HG03175 (cell line): ENCODE measurements around the gene ZDHHC14.
"Not testable (repeated sequence)": the region's sequence is repeated elsewhere in the genome, so short reads cannot be mapped to it uniquely, and the experiment has no call there.

ENCODE experiments used
- ATAC-seq: cut with Tn5 transposase; IDR thresholded peaks from one replicate; pipeline ENCODE4 v1.9.1; 2021; ENCODE audit warnings: mild to moderate bottlenecking, moderate library complexity; ENCODE audit not compliant: unreplicated experiment

The ZDHHC14 gene

DNA sequence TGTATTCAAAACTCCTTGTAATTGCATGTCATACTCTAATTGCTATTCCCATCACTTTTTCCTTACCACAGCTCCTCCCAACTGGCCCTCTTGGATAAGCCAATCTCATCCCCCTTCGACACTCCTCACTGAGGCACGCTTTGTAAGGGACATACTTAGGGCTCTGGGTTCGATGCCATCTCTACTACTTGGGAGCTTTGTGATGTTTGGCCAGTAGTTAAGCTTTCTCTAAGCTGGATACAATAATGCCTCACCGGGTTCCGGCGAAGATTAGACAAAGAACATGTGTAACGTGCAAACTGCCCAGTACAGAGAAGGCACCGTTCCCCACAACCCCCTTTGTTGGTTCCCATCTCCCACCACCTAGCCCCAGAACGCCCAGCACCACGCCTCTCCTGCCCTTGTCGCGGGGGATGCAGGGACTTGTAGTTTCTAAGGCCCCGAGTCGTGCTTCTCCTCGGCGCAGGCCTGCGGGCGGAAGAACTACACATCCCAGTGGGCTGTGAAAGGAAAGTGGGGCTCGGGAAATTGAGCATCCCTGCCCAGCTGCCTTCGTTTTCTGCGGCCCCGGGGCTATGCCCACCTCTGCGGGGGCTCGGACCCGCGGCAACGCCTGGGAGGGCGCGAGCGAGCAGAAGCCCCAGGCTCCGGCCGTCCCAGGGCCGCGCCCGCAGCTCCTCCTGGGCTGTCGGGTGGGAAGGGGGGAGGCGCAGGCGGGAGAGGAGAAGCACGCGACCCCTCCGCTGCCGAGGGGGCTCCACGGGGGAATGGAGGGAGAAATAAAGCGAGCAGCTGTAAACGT, 1.1 kb upstream of the ZDHHC14 start:
- peak; percentile 74 for ATAC-seq

DNA sequence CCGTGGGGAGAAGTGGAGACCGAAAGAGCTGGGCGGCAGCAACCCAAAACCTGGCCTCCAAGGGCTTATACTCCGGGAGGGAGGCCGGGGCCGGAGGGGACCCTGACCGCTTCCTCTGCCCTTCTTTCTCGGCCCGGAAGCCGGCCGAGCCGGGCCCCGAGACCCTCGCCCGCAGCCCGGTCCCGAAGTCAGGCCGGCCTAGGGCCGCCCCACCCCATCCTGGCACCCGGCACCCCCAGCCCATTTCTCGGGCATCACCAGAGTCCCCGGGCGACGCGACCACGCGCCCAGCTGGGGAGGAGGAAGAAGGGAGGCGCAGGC, 572 bp upstream of the ZDHHC14 start:
- ATAC-seq: peak; percentile 8

DNA sequence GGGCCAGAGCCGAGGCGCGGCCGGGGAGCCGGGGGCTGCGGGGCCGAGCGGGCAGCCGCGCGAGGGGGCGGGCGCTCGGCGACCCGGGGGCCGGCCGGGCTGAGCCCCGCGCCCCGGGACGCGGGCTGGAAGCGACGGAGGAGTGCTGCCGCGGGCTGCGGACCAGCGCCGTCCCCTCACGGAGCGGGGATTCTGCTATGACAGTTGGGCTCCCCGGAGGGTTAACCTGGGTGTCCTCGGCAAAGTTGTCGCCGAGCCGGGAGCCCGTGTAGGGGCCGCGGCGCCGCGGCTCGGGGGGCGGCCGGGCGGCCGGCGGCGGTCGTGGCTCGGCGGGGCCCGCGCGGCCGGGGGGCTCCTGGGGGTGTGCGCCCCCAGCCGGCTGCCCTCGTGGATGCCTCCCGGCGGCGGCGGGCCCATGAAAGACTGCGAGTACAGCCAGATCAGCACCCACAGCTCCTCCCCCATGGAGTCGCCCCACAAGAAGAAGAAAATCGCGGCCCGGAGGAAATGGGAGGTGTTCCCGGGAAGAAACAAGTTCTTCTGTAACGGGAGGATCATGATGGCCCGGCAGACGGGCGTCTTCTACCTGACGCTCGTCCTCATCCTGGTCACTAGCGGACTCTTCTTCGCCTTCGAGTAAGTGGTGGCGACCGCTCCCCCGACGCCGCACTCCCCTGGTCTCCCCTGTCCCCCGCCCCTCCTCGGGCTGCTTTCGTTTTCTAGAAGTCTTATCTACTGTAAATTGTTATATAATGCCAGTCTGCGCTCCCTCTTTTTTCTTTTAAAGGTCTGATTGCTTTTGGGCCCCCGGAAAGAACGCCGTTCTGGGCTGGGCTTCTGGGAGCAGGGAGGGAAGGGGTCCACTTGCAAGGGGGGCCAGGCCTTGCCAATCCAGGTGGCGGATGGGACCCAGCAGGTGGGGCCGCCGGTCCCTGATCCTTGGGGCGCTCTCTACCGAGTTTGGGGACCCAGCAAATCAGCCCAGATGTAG, 936 bp downstream of the ZDHHC14 start:
- peak; percentile 23 for ATAC-seq

DNA sequence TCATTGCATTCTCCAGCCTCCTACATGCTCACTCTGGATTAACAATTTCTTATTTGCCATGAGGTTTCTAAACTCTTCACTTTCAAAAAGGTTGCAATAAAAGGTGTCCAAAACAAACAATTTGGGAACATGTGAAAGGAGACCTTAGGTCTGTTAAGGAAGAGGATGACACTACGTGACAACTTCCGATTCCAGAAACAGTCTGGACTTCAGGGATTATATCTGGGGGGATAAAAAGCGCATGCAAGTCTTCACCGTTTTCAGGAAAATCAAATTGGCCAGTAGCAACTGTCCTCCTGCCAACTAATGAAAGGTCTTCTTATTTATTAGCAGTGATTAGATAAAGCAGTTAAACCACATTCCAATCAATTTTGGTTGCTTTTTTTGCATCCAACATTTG, 1.8 kb downstream of the ZDHHC14 start:
- no peak for ATAC-seq

DNA sequence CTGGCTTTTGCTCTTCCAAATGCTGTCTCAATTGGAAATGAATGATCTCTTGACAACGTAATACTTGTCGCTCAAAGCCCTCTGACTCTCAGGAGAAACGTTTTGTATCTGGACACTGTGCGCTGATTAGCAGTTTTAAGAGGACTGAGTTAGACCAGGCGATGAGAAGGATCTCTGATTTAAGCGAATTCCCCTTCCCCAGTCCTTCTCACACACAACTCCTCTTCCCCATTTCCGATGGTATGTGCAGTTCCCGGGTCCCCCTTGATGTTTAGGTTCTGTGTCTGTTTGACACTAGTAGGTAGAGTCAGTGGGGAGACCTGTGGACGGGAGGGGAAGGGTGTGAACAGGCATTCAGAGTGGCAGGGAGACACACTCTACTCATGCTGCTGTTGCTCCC, 2.5 kb downstream of the ZDHHC14 start:
- ATAC-seq: no peak

DNA sequence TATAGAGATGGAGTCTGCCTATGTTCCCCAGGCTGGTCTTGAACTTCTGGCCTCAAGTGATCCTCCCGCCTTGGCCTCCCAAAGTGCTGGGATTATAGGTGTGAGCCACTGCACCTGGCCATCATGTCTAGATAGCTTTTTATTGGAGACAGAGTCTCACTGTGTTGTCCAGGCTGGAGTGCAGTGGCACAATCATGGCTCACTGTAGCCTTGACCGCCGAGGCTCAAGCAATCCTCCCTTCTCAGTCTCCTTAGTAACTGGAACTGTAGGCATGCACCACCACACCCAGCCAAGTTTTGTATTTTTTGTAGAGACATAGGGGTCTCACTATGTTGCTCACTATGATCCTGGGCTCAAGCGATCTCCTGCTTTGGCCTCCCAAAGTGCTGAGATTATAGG, 4.0 kb downstream of the ZDHHC14 start:
- not testable (repeated sequence) for ATAC-seq

DNA sequence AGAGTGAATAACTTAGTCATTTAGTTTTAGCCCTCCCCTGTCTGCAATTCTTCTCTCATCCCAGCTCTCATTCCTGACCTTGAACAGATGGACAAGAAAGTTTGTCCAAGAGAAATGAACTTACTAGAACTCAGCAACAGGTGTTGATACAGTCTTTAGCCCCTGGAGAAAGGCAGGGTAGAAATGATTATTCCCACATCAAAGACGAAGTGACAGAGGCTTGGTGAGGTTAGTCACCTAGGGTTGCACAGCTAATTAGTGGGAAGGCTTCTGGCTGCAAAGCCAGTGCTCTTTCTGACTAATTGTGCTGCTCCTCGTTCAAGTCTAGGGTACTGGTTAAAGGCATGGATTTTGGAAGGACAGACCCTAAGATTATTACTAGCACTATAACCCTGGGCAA, 4.5 kb downstream of the ZDHHC14 start:
- no peak for ATAC-seq

DNA sequence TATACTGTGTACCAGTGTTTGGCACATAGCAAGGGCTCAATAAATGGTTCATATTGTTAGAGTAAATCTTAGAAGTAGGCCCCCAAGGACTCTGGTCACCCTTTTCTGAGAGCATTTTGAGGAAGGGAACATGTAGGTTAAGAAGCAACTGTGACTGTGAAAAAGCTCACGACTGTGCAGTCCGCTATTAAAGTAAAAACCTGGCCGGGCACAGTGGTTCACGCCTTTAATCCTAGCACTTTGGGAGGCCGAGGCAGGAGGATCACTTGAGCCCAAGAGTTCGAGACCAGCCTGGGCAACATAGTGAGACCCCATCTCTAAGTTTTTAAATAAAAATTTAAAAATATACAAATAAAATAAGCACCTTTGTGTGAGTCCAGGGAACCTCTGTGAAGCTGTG, 5.0 kb downstream of the ZDHHC14 start:
- ATAC-seq: no peak

DNA sequence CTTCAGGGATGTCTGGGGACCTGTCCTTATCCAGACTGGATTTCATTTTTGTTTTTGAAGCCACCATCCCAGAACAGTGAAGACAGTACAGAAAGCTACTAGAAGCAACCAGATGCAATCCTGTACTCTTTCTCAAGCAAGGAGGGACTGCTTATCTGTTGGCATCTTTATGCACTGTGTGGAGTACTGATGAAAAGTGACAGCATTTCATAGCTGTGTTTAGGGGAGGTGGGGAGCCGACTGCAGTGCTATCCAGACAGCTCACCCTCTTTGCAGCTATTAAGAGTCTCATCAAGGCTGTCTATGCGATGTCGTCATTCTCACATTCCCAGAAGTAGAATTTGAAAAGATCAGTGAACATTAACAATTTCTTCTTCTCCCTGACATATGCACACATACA, 5.5 kb downstream of the ZDHHC14 start:
- ATAC-seq: no peak

DNA sequence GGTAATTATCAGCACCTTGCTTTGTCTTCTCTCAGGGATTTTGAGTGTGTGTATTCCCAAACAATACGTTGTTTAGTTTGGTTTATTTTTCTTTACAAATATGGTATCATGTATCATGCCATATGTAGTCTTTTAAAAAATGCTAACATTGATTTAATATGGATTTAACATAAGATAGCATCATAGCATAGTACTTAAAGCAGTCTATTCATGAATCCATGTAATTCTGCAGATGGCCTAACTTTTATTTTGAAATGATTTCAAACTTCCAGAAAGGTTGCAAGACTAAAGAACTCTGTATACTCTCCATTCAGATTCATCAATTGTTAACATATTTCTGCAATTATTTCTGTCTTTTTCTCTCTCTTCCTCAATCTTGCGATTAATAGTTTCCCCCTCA, 7.9 kb downstream of the ZDHHC14 start:
- ATAC-seq: no peak

DNA sequence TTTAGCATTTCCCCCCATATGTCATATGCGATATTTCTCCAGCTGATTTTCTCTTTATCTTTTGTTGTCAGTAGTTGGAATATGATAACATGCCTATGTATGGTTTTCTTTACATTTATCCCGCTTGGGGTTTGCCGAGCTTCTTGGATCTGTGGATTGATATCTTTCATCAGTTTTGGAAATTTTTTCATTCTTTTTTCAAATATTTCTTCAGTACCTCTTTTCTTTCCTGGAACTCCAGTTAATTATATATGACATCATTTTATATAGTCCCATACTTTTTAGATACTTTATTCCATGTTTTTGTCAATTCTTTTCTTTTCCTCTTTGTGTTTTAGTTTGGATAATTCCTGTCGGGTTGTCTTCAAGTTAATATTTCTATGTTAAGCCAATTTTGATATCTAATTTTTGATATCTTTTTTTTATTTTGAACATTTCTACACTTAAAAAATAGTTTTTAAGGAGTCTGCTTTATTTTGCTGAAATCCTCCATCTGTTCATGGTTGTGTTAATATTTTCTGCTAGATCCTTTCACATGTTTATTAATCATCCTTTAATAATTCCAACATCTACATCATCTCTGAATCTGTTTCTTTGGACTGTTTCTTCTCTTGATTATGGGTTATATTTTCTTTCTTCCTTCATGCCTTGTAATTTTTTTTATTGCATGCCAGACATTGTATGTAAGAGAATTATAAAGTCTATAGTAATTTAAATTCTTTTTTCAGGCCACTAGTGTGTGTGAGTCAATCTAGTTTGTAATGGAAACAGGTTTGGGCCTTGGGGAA, 9.5 kb downstream of the ZDHHC14 start:
- no peak for ATAC-seq

DNA sequence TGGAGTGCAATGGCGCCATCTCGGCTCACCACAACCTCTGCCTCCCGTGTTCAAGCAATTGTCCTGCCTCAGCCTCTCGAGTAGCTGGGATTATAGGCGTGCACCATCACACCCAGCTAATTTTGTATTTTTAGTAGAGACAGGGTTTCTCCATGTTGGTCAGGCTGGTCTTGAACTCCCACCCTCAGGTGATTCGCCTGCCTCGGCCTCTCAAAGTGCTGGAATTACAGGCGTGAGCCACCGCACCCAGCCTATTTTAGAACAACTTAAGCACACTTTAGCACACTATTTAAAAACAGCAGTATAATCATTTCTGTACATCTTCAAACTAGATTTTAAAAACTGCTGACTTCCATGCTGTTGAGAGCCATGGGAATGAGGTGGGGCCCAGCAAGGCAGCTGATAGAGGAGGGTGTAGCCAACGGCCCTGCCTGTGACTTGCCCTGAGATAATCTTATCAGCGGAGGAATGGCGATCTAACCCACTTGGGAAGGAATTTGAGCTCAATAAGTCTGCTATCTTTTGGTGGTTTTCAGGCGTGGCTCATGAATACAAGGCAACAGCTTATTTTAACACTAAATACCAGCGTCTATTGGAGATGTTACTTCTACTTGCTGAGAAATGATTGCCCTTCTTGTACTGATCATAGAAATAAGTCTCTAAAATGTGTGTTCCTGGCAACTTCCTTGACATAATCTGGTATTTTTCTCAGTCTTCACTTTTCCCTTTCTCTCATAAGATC, 12.1 kb downstream of the ZDHHC14 start:
- ATAC-seq: no peak

DNA sequence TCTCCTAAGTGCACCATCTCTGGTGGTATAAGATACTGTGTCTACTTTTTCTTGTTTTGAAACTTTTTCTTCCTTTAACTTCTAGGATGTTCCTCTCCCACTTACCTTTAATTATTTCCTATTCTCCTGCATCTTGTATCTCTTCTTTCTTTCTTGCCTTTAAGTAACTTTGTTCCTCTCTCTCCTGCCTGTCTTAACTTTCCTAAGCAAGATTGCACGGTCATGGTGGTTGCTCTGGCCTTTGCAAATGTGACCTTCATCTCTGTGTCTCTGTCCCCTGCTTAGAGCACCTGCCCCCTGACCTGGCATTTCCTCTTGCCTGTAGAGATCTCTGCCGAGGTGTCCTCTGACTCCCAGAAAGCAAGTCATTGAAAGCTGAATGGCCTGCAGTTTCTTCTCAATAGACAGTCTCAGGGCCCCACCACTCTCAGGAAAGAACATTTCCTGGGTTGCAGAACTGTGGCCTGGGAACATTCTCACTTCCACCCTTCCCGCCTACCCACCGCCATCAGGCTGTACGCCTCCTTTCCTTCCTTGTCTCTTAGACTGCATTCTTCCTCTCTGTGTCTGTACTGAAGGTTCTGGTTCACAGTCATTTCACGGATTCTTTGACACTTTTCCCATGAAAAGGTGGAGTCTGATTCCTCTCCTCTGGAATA, 12.8 kb downstream of the ZDHHC14 start:
- ATAC-seq: no peak

DNA sequence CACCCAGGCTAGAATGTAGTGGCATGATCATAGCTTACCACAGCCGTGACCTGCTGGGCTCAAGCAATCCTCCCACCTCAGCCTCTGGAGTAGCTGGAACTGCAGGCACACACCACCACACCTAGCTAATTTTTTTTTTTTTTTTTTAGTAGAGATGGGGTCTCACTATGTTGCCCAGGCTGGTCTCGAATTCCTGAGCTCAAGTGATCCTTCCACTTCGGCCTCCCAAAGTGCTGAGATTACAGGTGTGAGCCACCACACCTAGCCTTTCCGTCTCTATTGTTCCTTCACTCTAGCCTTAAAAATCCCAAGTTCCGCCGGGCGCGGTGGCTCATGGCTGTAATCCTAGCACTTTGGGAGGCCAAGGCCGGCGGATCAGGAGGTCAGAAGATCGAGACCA, 14.2 kb downstream of the ZDHHC14 start:
- ATAC-seq: not testable (repeated sequence)

DNA sequence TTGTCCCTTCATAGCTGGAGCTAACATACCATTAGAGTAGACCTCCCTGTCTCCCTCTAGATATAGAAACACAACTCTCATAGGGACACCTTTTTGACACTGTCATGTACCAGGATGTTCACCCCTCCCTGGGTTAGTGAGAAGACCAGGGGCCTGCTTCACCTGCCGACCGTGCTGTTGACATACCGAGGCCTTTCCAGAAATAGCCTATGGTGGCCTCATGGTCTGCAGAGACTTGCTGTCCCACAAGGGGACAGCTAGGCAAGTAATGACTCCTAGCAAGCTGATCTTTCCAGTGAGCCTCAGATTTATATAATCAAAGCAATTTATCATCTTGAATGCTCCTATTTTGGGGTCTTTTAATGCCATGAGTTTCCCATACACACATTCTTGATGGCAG, 15.0 kb downstream of the ZDHHC14 start:
- no peak for ATAC-seq

DNA sequence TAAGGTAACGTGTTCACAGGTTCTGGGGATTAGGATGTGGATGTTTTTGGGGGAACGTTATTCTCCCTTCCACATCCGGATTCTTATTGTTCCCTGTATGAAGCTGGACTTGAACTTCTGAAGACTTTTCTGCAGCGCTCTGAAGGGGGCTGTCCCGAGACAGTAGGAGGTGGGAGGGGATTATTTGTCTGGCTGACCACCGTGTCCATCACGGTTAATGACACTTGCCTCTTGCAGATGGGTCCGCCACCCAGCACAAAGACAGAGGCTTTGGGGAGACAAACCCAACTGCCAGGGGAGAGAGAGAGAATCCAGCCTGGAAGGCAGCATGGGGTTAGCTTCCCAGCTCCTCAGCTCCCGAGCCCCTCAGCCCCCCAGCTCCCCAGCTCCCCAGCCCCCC, 16.7 kb downstream of the ZDHHC14 start:
- ATAC-seq: no peak

DNA sequence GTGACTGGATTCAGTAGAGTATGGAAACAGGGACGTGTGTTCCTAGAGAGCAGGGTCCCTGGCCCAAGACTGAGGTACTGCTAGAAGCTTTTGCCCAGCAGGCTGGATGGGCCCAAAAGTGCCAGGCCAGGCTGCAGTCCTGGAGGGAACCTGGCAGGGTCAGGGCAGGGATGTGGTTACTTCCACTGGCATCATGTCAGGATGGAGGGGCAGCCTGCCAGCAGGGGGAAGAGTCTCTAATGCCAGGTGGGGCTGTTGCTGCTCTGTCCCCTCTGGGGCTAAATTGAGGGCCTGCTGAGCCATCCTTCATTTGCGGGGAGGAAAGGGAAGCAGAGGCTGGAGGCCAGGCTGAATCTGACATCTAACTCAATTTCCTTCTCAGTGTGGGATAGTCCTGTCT, 17.2 kb downstream of the ZDHHC14 start:
- ATAC-seq: no peak

DNA sequence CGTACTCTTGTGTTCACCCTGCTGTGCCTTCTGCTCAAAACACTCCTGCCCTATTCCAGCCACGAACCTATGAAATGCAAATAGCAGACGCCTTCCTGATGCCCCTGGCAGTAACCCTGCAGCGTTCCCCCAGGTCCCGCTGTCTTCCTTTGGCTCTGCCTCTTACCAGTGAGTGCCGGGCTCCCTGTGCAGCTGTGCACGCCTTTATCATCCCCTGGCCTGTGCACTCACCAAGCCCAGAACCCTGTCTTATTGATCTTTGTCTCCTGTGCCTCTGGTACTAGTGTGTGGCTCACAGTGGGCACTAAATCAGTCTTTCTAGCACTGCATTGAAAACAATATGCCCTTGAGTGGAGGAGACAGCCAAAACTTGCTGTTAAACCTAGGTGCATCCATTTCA, 19.7 kb downstream of the ZDHHC14 start:
- no peak for ATAC-seq

DNA sequence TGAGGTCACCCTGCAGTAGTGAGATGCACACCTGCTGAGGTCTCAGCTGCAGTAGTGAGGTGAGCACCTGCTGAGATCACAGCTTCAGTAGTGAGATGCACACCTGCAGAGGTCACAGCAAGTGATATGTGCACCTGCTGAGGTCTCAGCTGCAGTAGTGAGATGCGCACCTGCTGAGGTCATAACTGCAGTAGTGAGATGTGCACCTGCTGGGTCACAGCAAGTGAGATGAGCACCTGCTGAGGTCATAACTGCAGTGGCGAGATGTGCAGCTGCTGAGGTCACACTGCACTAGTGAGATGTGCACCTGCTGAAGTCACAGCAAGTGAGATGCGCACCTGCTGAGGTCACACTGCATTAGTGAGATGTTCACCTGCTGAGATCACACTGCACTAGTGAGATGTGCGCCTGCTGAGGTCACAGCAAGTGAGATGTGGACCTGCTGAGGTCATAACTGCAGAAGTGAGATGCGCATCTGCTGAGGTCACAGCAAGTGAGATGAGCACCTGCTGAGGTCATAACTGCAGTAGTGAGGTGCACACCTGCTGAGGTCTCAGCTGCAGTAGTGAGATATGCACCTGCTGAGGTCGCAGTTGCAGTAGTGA, 20.8 kb downstream of the ZDHHC14 start:
- ATAC-seq: no peak
